AG04449 (cell line): ENCODE results near the gene SMPD3.

Experiments used
- CTCF ChIA-PET: fragments of 350-600 bp; formaldehyde crosslinking; extraction: SDS; loops from one replicate; lab custom pipeline; 2021; ENCODE audit warnings: antibody characterized with exemption; lab: Yijun Ruan, JAX
- POLR2A ChIA-PET: fragments of 400-600, 350-600 bp; formaldehyde crosslinking; extraction: SDS; loops from one replicate; lab custom pipeline; 2020; ENCODE audit warnings: antibody characterized with exemption, inconsistent platforms; lab: Yijun Ruan, JAX
- DNase-seq: peaks from one replicate; pipeline ENCODE4 v3.0.0-alpha.2; 2010; ENCODE audit warnings: low read depth, low spot score
- H3K4me3 ChIP-seq: 2 replicates; pipeline ENCODE4 v1.5.1; 2011; ENCODE audit warnings: low read depth, mild to moderate bottlenecking, control low read depth, low read length
- CTCF ChIP-seq: IDR thresholded peaks from one replicate; pipeline ENCODE4 v1.5.1; 2011; ENCODE audit warnings: mild to moderate bottlenecking, moderate library complexity, low read length, control low read depth, inconsistent platforms; ENCODE audit not compliant: insufficient read depth; ENCODE audit errors: missing control alignments

Gene SMPD3

GRCh38 chr16:68450741-68451255 lies 2.5 kb upstream of the SMPD3 start:
- no peak for DNase-seq
- H3K4me3 ChIP-seq, result no peak overlapping the region
- ChIA-PET CTCF (interaction anchor here (1.2 to 1.6 kb wide), 2 partner anchors 59 to 70 kb away, joined by 3 read pairs; no protein-coding TSS in a partner anchor), POLR2A (no interaction called here)
- no peak for TF ChIP-seq CTCF

- H3K4me3 ChIP-seq, result peak overlapping the region; percentile 46
- TF ChIP-seq CTCF, result no peak
- ChIA-PET POLR2A (no interaction called here), CTCF (interaction anchor here (0.7 to 0.9 kb wide), 2 partner anchors 40 to 47 kb away, joined by 3 read pairs; no protein-coding TSS in a partner anchor)
- no peak for DNase-seq
Observed at GRCh38 chr16:68447653-68448359, 502 bp downstream of the SMPD3 start.

- H3K4me3 ChIP-seq, result no peak overlapping the region
- no peak for TF ChIP-seq CTCF
- ChIA-PET POLR2A (no interaction called here), CTCF (interaction anchor here (0.8 kb wide), 1 partner anchor 50 kb away, joined by 3 read pairs; no protein-coding TSS in a partner anchor)
- DNase-seq, result no peak
Observed at GRCh38 chr16:68446681-68447652, 1.3 kb downstream of the SMPD3 start.

GRCh38 chr16:68445458-68445857 lies 2.9 kb downstream of the SMPD3 start:
- no peak for TF ChIP-seq CTCF

GRCh38 chr16:68444056-68444657 lies 4.2 kb downstream of the SMPD3 start:
- no peak for DNase-seq
- no peak overlapping the region for H3K4me3 ChIP-seq
- CTCF ChIA-PET, result interaction anchor here (1.0 to 1.7 kb wide), 4 partner anchors 9 to 67 kb away, joined by 3 to 5 read pairs (median 4); no protein-coding TSS in a partner anchor
- POLR2A ChIA-PET, result no interaction called here
- no peak for TF ChIP-seq CTCF

More at GRCh38 chr16:68445458-68445857, 2.9 kb downstream of the SMPD3 start:
- no peak for DNase-seq
- ChIA-PET POLR2A (no interaction called here), CTCF (interaction anchor here (1.0 kb wide), 1 partner anchor 65 kb away, joined by 3 read pairs; no protein-coding TSS in a partner anchor)
- H3K4me3 ChIP-seq, result no peak overlapping the region
